Loucy (cell line): ENCODE measurements around the gene EML5.

Experiments
- H2AFZ ChIP-seq: fragments of 200-600 bp; sonication (generic); 2 replicates; pipeline ENCODE4 v1.6.0; 2016; ENCODE audit warnings: antibody characterized with exemption, mild to moderate bottlenecking, low read length, moderate library complexity
- H3F3A ChIP-seq: fragments of 200-600 bp; 2 replicates; pipeline ENCODE4 v1.6.0; 2016; ENCODE audit warnings: antibody characterized with exemption, low read depth, mild to moderate bottlenecking
- H3K27me3 ChIP-seq: fragments of 200-600 bp; sonication (generic); 2 replicates; pipeline ENCODE4 v1.6.1; 2014; ENCODE audit warnings: low read length, mild to moderate bottlenecking; ENCODE audit not compliant: insufficient read depth, poor library complexity, severe bottlenecking
- H3K36me3 ChIP-seq: fragments of 200-600 bp; sonication (generic); 2 replicates; pipeline ENCODE4 v1.6.1; 2016; ENCODE audit warnings: low read length; ENCODE audit not compliant: insufficient read depth
- H3K4me1 ChIP-seq: fragments of 200-600 bp; sonication (generic); 2 replicates; pipeline ENCODE4 v1.5.1; 2014; ENCODE audit warnings: low read length, mild to moderate bottlenecking; ENCODE audit not compliant: insufficient read depth, poor library complexity, severe bottlenecking
- H3K4me2 ChIP-seq: fragments of 200-600 bp; sonication (generic); 2 replicates; pipeline ENCODE4 v1.6.0; 2014; ENCODE audit warnings: antibody characterized with exemption, low read length, low read depth, mild to moderate bottlenecking; ENCODE audit not compliant: poor library complexity, severe bottlenecking
- H3K4me3 ChIP-seq: fragments of 200-600 bp; sonication (generic); 2 replicates; pipeline ENCODE4 v1.5.1; 2014; ENCODE audit warnings: low read length, mild to moderate bottlenecking, mixed read lengths; ENCODE audit not compliant: poor library complexity, severe bottlenecking
- H3K79me2 ChIP-seq: fragments of 200-600 bp; sonication (generic); 2 replicates; pipeline ENCODE4 v1.6.1; 2014; ENCODE audit warnings: low read length; ENCODE audit not compliant: insufficient read depth
- H3K9ac ChIP-seq: fragments of 200-600 bp; sonication (generic); 2 replicates; pipeline ENCODE4 v1.6.0; 2014; ENCODE audit warnings: mild to moderate bottlenecking, low read depth, low read length, moderate library complexity; ENCODE audit not compliant: poor library complexity, severe bottlenecking
- H3K9me2 ChIP-seq: fragments of 200-600 bp; sonication (generic); replicated peaks from 2 replicates; pipeline ENCODE4 v1.6.1; 2016; ENCODE audit warnings: low read depth, low read length, mixed read lengths
- H3K9me3 ChIP-seq: fragments of 200-600 bp; sonication (generic); 2 replicates; pipeline ENCODE4 v1.6.1; 2014; ENCODE audit warnings: mild to moderate bottlenecking, antibody characterized with exemption, low read length, low read depth; ENCODE audit not compliant: insufficient read depth
- H4K20me1 ChIP-seq: fragments of 200-600 bp; sonication (generic); 2 replicates; pipeline ENCODE4 v1.6.0; 2014; ENCODE audit warnings: antibody characterized with exemption, low read length, mild to moderate bottlenecking; ENCODE audit not compliant: insufficient read depth, poor library complexity, severe bottlenecking
- CTCF ChIP-seq: fragments of 200-600 bp; sonication (generic); conservative IDR thresholded peaks from 2 replicates; pipeline ENCODE4 v1.5.1; 2014; ENCODE audit warnings: mild to moderate bottlenecking, antibody characterized with exemption, low read length
- EZH2phosphoT487 ChIP-seq: fragments of 200-600 bp; IDR thresholded peaks from 2 replicates; pipeline ENCODE4 v1.6.1; 2018; ENCODE audit warnings: antibody characterized with exemption, mild to moderate bottlenecking, moderate library complexity, borderline replicate concordance

Gene EML5

GRCh38 chr14:88808359-88808758 is 15.6 kb upstream of the EML5 start:
- TF ChIP-seq EZH2phosphoT487 (no peak), CTCF (no peak)
- Histone ChIP-seq H3K36me3 (no peaks in the 10 kb centered on the region), H4K20me1 (no peaks in the 10 kb centered on the region), H3K4me1 (no peaks in the 10 kb centered on the region), H3K9ac (no peak overlapping the region), H3K9me2 (no peaks in the 10 kb centered on the region), H3K9me3 (no peaks in the 10 kb centered on the region), H2AFZ (no peak overlapping the region), H3K4me2 (no peak overlapping the region), H3K79me2 (no peaks in the 10 kb centered on the region), H3K27me3 (no peaks in the 10 kb centered on the region), H3K4me3 (no peak overlapping the region), H3F3A (no peaks in the 10 kb centered on the region)

- TF ChIP-seq CTCF (no peak), EZH2phosphoT487 (no peak)
- Histone ChIP-seq H3K4me2 (no peak overlapping the region), H3K9me2 (no peaks in the 10 kb centered on the region), H3K36me3 (no peaks in the 10 kb centered on the region), H3K9ac (no peak overlapping the region), H3K4me3 (no peak overlapping the region), H4K20me1 (no peaks in the 10 kb centered on the region), H3F3A (no peaks in the 10 kb centered on the region), H2AFZ (no peak overlapping the region), H3K9me3 (no peaks in the 10 kb centered on the region), H3K79me2 (no peaks in the 10 kb centered on the region), H3K4me1 (no peaks in the 10 kb centered on the region), H3K27me3 (no peaks in the 10 kb centered on the region)
Observed at GRCh38 chr14:88804477-88804876, 11.7 kb upstream of the EML5 start.

- no peak overlapping the region for H3K9ac ChIP-seq
- H3K4me1 ChIP-seq, result no peaks in the 10 kb centered on the region
- no peak overlapping the region for H2AFZ ChIP-seq
- H4K20me1 ChIP-seq, result no peaks in the 10 kb centered on the region
- H3K36me3 ChIP-seq, result no peaks in the 10 kb centered on the region
- H3F3A ChIP-seq, result no peaks in the 10 kb centered on the region
- H3K9me3 ChIP-seq, result no peaks in the 10 kb centered on the region
- H3K4me2 ChIP-seq, result no peak overlapping the region
- H3K9me2 ChIP-seq, result no peaks in the 10 kb centered on the region
- H3K27me3 ChIP-seq, result no peaks in the 10 kb centered on the region
- TF ChIP-seq CTCF, result no peak
- no peak for TF ChIP-seq EZH2phosphoT487
- H3K79me2 ChIP-seq, result no peaks in the 10 kb centered on the region
- H3K4me3 ChIP-seq, result no peak overlapping the region
Observed at GRCh38 chr14:88804035-88804434, 11.3 kb upstream of the EML5 start.
